Measurements from ENCODE around the gene BAIAP2.
"Not testable (repeated sequence)": the region's sequence is repeated elsewhere in the genome, so short reads cannot be mapped to it uniquely, and the experiment has no call there.

Gene BAIAP2

GRCh38 chr17:81002013-81002384 lies 33.0 kb upstream of the BAIAP2 start:
- DNase-seq (ENCODE audit: low read depth in 2 of 2) = no peak

GRCh38 chr17:81002409-81003361 lies 32.3 kb upstream of the BAIAP2 start:
- no peak for DNase-seq (ENCODE audit: low read depth in 2 of 2)

- DNase-seq (ENCODE audit: low read depth in 2 of 2) = no peak
Observed at GRCh38 chr17:81003711-81004475, 31.1 kb upstream of the BAIAP2 start.

GRCh38 chr17:81006891-81007290 lies 28.1 kb upstream of the BAIAP2 start:
- DNase-seq (ENCODE audit: low read depth in 2 of 2) = no peak

- DNase-seq (ENCODE audit: low read depth in 2 of 2) = no peak
Observed at GRCh38 chr17:81008140-81008539, 26.8 kb upstream of the BAIAP2 start.

- no peak for DNase-seq (ENCODE audit: low read depth in 2 of 2)
Observed at GRCh38 chr17:81009136-81009535, 25.8 kb upstream of the BAIAP2 start.

GRCh38 chr17:81010935-81011334 lies 24.0 kb upstream of the BAIAP2 start:
- no peak for DNase-seq (ENCODE audit: low read depth in 2 of 2)

- DNase-seq (ENCODE audit: low read depth in 2 of 2) = no peak
Observed at GRCh38 chr17:81011951-81012350, 23.0 kb upstream of the BAIAP2 start.

- no peak for DNase-seq (ENCODE audit: low read depth in 2 of 2)
Observed at GRCh38 chr17:81012574-81013447, 22.1 kb upstream of the BAIAP2 start.

GRCh38 chr17:81013642-81014041 lies 21.3 kb upstream of the BAIAP2 start:
- DNase-seq (ENCODE audit: low read depth in 2 of 2) = no peak

- no peak for DNase-seq (ENCODE audit: low read depth in 2 of 2)
Observed at GRCh38 chr17:81015136-81015535, 19.8 kb upstream of the BAIAP2 start.

GRCh38 chr17:81016575-81016974 lies 18.4 kb upstream of the BAIAP2 start:
- DNase-seq (ENCODE audit: low read depth in 2 of 2) = no peak

- DNase-seq (ENCODE audit: low read depth in 2 of 2) = not testable (repeated sequence)
Observed at GRCh38 chr17:81017330-81017729, 17.6 kb upstream of the BAIAP2 start.

- DNase-seq (ENCODE audit: low read depth in 2 of 2) = no peak
Observed at GRCh38 chr17:81018044-81018802, 16.7 kb upstream of the BAIAP2 start.

- DNase-seq (ENCODE audit: low read depth in 2 of 2) = no peak
Observed at GRCh38 chr17:81019563-81020442, 15.1 kb upstream of the BAIAP2 start.

GRCh38 chr17:81020443-81020766 lies 14.5 kb upstream of the BAIAP2 start:
- no peak for DNase-seq (ENCODE audit: low read depth in 2 of 2)

GRCh38 chr17:81020767-81021497 lies 14.0 kb upstream of the BAIAP2 start:
- DNase-seq (ENCODE audit: low read depth in 2 of 2) = no peak

GRCh38 chr17:81021531-81022343 lies 13.2 kb upstream of the BAIAP2 start:
- no peak for DNase-seq (ENCODE audit: low read depth in 2 of 2)

- DNase-seq (ENCODE audit: low read depth in 2 of 2) = no peak
Observed at GRCh38 chr17:81022344-81022676, 12.6 kb upstream of the BAIAP2 start.

Measured in fibroblast of skin of left biceps (primary cell).